H9 (cell line): Measurements from ENCODE around the gene TTC7B. TPM values are rescaled to one million over a fixed set of nuclear protein-coding genes. Genes with fewer than 3 reads are reported as not detected.

Experiments used
- DNase-seq: peaks from one replicate; pipeline ENCODE4 v3.0.0-alpha.2; 2017
- H2AFZ ChIP-seq: one replicate; pipeline ENCODE4 v1.6.1; 2013; ENCODE audit warnings: mild to moderate bottlenecking, low read length, control low read depth, moderate library complexity
- H2AK5ac ChIP-seq: 2 replicates; pipeline ENCODE4 v1.6.1; 2013; ENCODE audit warnings: low read length, control low read depth, mixed read lengths; ENCODE audit not compliant: insufficient read length
- H2BK120ac ChIP-seq: one replicate; pipeline ENCODE4 v1.6.1; 2013; ENCODE audit warnings: low read depth, mild to moderate bottlenecking, low read length, control low read depth, inconsistent platforms; ENCODE audit not compliant: poor library complexity, severe bottlenecking
- H2BK12ac ChIP-seq: 2 replicates; pipeline ENCODE4 v1.6.1; 2013; ENCODE audit warnings: low read length, control low read depth, mixed read lengths, low read depth; ENCODE audit not compliant: insufficient read length
- H2BK15ac ChIP-seq: 2 replicates; pipeline ENCODE4 v1.6.1; 2013; ENCODE audit warnings: low read depth, low read length, control low read depth
- H2BK20ac ChIP-seq: one replicate; pipeline ENCODE4 v1.6.1; 2013; ENCODE audit warnings: low read depth, mild to moderate bottlenecking, low read length, control low read depth, inconsistent platforms; ENCODE audit not compliant: poor library complexity, severe bottlenecking
- H2BK5ac ChIP-seq: 2 replicates; pipeline ENCODE4 v1.6.1; 2013; ENCODE audit warnings: low read length, control low read depth, mixed read lengths; ENCODE audit not compliant: insufficient read length
- H3K14ac ChIP-seq: 2 replicates; pipeline ENCODE4 v1.6.1; 2013; ENCODE audit warnings: low read length, control low read depth; ENCODE audit not compliant: insufficient read depth
- H3K18ac ChIP-seq: 2 replicates; pipeline ENCODE4 v1.6.1; 2013; ENCODE audit warnings: low read depth, mild to moderate bottlenecking, mixed read lengths, low read length, control low read depth; ENCODE audit not compliant: insufficient read length
- H3K23ac ChIP-seq: 2 replicates; pipeline ENCODE4 v1.6.1; 2013; ENCODE audit warnings: low read length, control low read depth, mixed read lengths, low read depth; ENCODE audit not compliant: insufficient read length
- H3K23me2 ChIP-seq: 2 replicates; pipeline ENCODE4 v1.6.1; 2013; ENCODE audit warnings: low read depth, mild to moderate bottlenecking, mixed read lengths, low read length, control low read depth; ENCODE audit not compliant: insufficient read length, poor library complexity, severe bottlenecking
- H3K27ac ChIP-seq: 2 replicates; pipeline ENCODE4 v1.5.1; 2013; ENCODE audit warnings: low read length, control low read depth, mixed read lengths, low read depth; ENCODE audit not compliant: insufficient read length
- H3K27me3 ChIP-seq: 2 replicates; pipeline ENCODE4 v1.6.1; 2013; ENCODE audit warnings: low read length, control low read depth, inconsistent platforms; ENCODE audit not compliant: insufficient read depth
- H3K4ac ChIP-seq: 2 replicates; pipeline ENCODE4 v1.6.1; 2013; ENCODE audit warnings: low read depth, mild to moderate bottlenecking, control low read depth, inconsistent platforms, low read length, moderate library complexity
- H3K4me1 ChIP-seq: 2 replicates; pipeline ENCODE4 v1.6.1; 2013; ENCODE audit warnings: low read length, control low read depth, inconsistent platforms; ENCODE audit not compliant: insufficient read depth
- H3K4me2 ChIP-seq: 2 replicates; pipeline ENCODE4 v1.6.1; 2013; ENCODE audit warnings: low read length, control low read depth, mixed read lengths; ENCODE audit not compliant: insufficient read length, insufficient read depth
- H3K56ac ChIP-seq: 2 replicates; pipeline ENCODE4 v1.6.1; 2013; ENCODE audit warnings: low read depth, mild to moderate bottlenecking, mixed read lengths, low read length, control low read depth; ENCODE audit not compliant: insufficient read length
- H3K79me1 ChIP-seq: 2 replicates; pipeline ENCODE4 v1.6.1; 2013; ENCODE audit warnings: low read depth, mild to moderate bottlenecking, moderate library complexity, low read length, control low read depth, inconsistent platforms; ENCODE audit not compliant: insufficient read depth, poor library complexity, severe bottlenecking
- H3K79me2 ChIP-seq: 2 replicates; pipeline ENCODE4 v1.6.1; 2013; ENCODE audit warnings: low read length, control low read depth, inconsistent platforms; ENCODE audit not compliant: insufficient read depth
- H3K9ac ChIP-seq: 2 replicates; pipeline ENCODE4 v1.6.1; 2013; ENCODE audit warnings: low read length, control low read depth, mixed read lengths; ENCODE audit not compliant: insufficient read length; ENCODE audit errors: extremely low read depth
- H3K9me3 ChIP-seq: one replicate; pipeline ENCODE4 v1.6.1; 2013; ENCODE audit warnings: low read depth, low read length, inconsistent platforms; ENCODE audit not compliant: control insufficient read depth
- H3T11ph ChIP-seq: one replicate; pipeline ENCODE4 v1.6.1; 2013; ENCODE audit warnings: mild to moderate bottlenecking, low read length, control low read depth, inconsistent platforms
- H4K20me1 ChIP-seq: one replicate; pipeline ENCODE4 v1.6.1; 2013; ENCODE audit not compliant: control insufficient read depth, insufficient read length, insufficient read depth
- H4K5ac ChIP-seq: 2 replicates; pipeline ENCODE4 v1.6.1; 2013; ENCODE audit warnings: low read depth, mild to moderate bottlenecking, mixed read lengths, low read length, control low read depth; ENCODE audit not compliant: insufficient read length
- H4K8ac ChIP-seq: replicated peaks from 2 replicates; pipeline ENCODE4 v1.6.1; 2013; ENCODE audit warnings: low read length, control low read depth, mixed read lengths, low read depth; ENCODE audit not compliant: insufficient read length
- H4K91ac ChIP-seq: 2 replicates; pipeline ENCODE4 v1.6.1; 2013; ENCODE audit warnings: low read depth, mild to moderate bottlenecking, moderate library complexity, mixed read lengths, low read length, control low read depth; ENCODE audit not compliant: insufficient read length
- H3K27ac Mint-ChIP-seq, 3 experiments: 2 replicates in 2 of 3; 3 replicates in 1 of 3; pipeline ENCODE4 v1.8.0; 2020 to 2021; ENCODE audit warnings: mixed read lengths in 3 of 3, mild to moderate bottlenecking in 1 of 3, moderate library complexity in 1 of 3
- H3K27me3 Mint-ChIP-seq: 2 replicates; pipeline ENCODE4 v1.8.0; 2021; ENCODE audit warnings: low read depth, mild to moderate bottlenecking, moderate library complexity, mixed read lengths
- H3K36me3 Mint-ChIP-seq, 3 experiments: 2 replicates in 2 of 3; 3 replicates in 1 of 3; pipeline ENCODE4 v1.8.0; 2020 to 2021; ENCODE audit warnings: low read depth in 3 of 3, mixed read lengths in 3 of 3; ENCODE audit not compliant: insufficient read depth in 1 of 3
- H3K4me1 Mint-ChIP-seq, 2 experiments: 2 replicates each; pipeline ENCODE4 v1.8.0; 2020; ENCODE audit warnings: mixed read lengths in 2 of 2
- H3K4me3 Mint-ChIP-seq, 2 experiments: 2 replicates in 1 of 2; 3 replicates in 1 of 2; pipeline ENCODE4 v1.8.0; 2020 to 2021; ENCODE audit warnings: mild to moderate bottlenecking in 2 of 2, mixed read lengths in 2 of 2, moderate library complexity in 1 of 2
- H3K9me3 Mint-ChIP-seq, 2 experiments: 2 replicates in 1 of 2; 3 replicates in 1 of 2; pipeline ENCODE4 v1.8.0; 2020; ENCODE audit warnings: mild to moderate bottlenecking in 2 of 2, mixed read lengths in 2 of 2, moderate library complexity in 1 of 2
- WGBS: extraction: QIAGEN DNeasy Blood & Tissue Kit; methylation state at CpG from one replicate; pipeline ENCODE4 v1.1.7; 2013; ENCODE audit warnings: missing lambda C conversion rate, low lambda C conversion rate, mixed read lengths; ENCODE audit not compliant: insufficient read length; ENCODE audit errors: extremely low coverage; 5-methylcytosine and 5-hydroxymethylcytosine counted together
- total RNA-seq: library from RNA; stranded (reverse); gene quantifications from 2 replicates; pipeline ENCODE4 v1.2.1, GENCODE V29; 2021
- TF ChIP-seq, protein P1 (sequence below): fragments of 200-600 bp; sonication (generic); conservative IDR thresholded peaks from 3 replicates; pipeline ENCODE4 v1.8.0; 2021; ENCODE audit warnings: antibody characterized with exemption, mild to moderate bottlenecking

TTC7B gene
- total RNA-seq, 1 experiment from 2014 or later, result 33.7 TPM

DNA sequence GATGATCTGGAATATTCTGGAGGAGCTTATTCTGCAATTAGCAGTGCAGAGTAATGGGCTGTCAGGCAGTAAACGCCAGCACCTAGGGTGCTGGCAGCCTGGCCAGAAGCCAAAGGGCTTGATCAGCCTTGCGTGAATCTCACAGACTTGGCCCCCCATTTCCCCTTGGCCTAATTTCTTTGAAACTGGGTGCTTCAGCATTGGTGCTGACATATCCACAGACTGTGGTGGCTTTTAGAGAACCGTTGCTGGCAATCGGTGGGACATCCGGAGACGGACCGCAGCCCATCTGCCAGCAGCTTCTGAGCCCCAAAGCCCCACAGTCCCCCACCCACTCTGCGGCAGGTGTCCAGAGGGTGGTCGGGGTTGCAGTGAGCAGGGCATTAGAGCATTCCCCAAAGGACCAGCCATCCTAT is 262.3 kb downstream of the TTC7B start:
- Histone ChIP-seq H4K91ac (no peak overlapping the region), H3K9ac (no peak overlapping the region), H3K4me1 (peaks cover 5% of the 10 kb centered on the region; the same call in 1 of the 2 replicates), H4K5ac (no peak overlapping the region), H3K14ac (no peak overlapping the region), H3K79me2 (no peaks in the 10 kb centered on the region), H3T11ph (no peak overlapping the region), H3K4me2 (no peak overlapping the region), H3K79me1 (no peaks in the 10 kb centered on the region), H3K18ac (no peak overlapping the region), H3K23ac (no peak overlapping the region), H2BK5ac (no peak overlapping the region), H4K8ac (no peak overlapping the region), H2AK5ac (no peak overlapping the region), H2BK15ac (no peak overlapping the region), H4K20me1 (no peaks in the 10 kb centered on the region), H2AFZ (no peak overlapping the region), H2BK20ac (no peak overlapping the region), H3K9me3 (no peaks in the 10 kb centered on the region), H3K27ac (no peak overlapping the region), H3K4ac (no peak overlapping the region), H2BK12ac (no peak overlapping the region), H2BK120ac (no peak overlapping the region), H3K27me3 (no peaks in the 10 kb centered on the region), H3K23me2 (no peaks in the 10 kb centered on the region), H3K56ac (no peak overlapping the region)
- H3K27me3 Mint-ChIP-seq, result peaks cover 2% of the 10 kb centered on the region
- no peak for DNase-seq
- TF ChIP-seq, protein P1, sequence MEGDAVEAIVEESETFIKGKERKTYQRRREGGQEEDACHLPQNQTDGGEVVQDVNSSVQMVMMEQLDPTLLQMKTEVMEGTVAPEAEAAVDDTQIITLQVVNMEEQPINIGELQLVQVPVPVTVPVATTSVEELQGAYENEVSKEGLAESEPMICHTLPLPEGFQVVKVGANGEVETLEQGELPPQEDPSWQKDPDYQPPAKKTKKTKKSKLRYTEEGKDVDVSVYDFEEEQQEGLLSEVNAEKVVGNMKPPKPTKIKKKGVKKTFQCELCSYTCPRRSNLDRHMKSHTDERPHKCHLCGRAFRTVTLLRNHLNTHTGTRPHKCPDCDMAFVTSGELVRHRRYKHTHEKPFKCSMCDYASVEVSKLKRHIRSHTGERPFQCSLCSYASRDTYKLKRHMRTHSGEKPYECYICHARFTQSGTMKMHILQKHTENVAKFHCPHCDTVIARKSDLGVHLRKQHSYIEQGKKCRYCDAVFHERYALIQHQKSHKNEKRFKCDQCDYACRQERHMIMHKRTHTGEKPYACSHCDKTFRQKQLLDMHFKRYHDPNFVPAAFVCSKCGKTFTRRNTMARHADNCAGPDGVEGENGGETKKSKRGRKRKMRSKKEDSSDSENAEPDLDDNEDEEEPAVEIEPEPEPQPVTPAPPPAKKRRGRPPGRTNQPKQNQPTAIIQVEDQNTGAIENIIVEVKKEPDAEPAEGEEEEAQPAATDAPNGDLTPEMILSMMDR, result no peak
- H3K36me3 Mint-ChIP-seq, result peaks cover 5 to 17% (median 5%) of the 10 kb centered on the region in 3 experiments; a peak in 4 of 7 replicates
- peaks cover 15 to 18% of the 10 kb centered on the region in 2 experiments for H3K4me1 Mint-ChIP-seq
- no peak overlapping the region for H3K27ac Mint-ChIP-seq
- peaks cover 3 to 7% of the 10 kb centered on the region in 2 experiments; a peak in 3 of 5 replicates for H3K9me3 Mint-ChIP-seq
- H3K4me3 Mint-ChIP-seq, result no peak overlapping the region
- no CpG with 5 or more reads among the region's 9 CpGs for WGBS
